HT1080 (cell line): ENCODE results near the gene NDUFB8. TPM values are rescaled to one million over a fixed set of nuclear protein-coding genes. Genes with fewer than 3 reads are reported as not detected.

Experiments used
- total RNA-seq: library from RNA; depleted of rRNA; stranded (reverse); fragments of >200 nt; shearing (Covaris generic); gene quantifications from 2 replicates; pipeline ENCODE4 v1.2.3, GENCODE V29; 2014; rRNA removed

The NDUFB8 gene
- total RNA-seq, 1 experiment from 2014 or later, result 239 TPM

Other genes with a start within 250 kb of the NDUFB8 start
- 70.4 and 79.6 TPM in 2 replicates for gene BLOC1S2, start 243.2 kb downstream of the NDUFB8 start, total RNA-seq
- not detected in 2 replicates for gene PKD2L1, start 199.6 kb downstream of the NDUFB8 start, total RNA-seq
- gene SCD, start 182.6 kb downstream of the NDUFB8 start, total RNA-seq, result 149 and 198 TPM in 2 replicates
- not detected in 2 replicates for gene WNT8B, start 66.9 kb downstream of the NDUFB8 start, total RNA-seq
- gene SEC31B, start 10.0 kb downstream of the NDUFB8 start, total RNA-seq, result 0.93 and 1.9 TPM in 2 replicates
- gene HIF1AN, start 6.1 kb upstream of the NDUFB8 start, total RNA-seq, result 9.0 and 9.8 TPM in 2 replicates
- gene PAX2, start 215.7 kb upstream of the NDUFB8 start, total RNA-seq, result not detected in 2 replicates